ENCODE measurements around the gene SYT8.

Gene SYT8

GRCh38 chr11:1836011-1836945 is 1.5 kb downstream of the SYT8 start:
- no peaks in the 10 kb centered on the region for H3K36me3 ChIP-seq
- no peak overlapping the region for H3K4me3 ChIP-seq (ENCODE audit: low read depth in 1 of 2, low read length in 1 of 2)
- peaks cover 50 to 63% of the 10 kb centered on the region in 2 experiments for H3K4me1 ChIP-seq (ENCODE audit: control insufficient read depth in 1 of 2, insufficient read depth in 1 of 2, low read depth in 1 of 2, low read length in 1 of 2)
- TF ChIP-seq CTCF (IDR thresholded peaks at IDR 0.05): no peak
- H3K27ac ChIP-seq: no peak overlapping the region
- H3K27me3 ChIP-seq: peaks cover 21% of the 10 kb centered on the region
- no peaks in the 10 kb centered on the region for H3K9me3 ChIP-seq

GRCh38 chr11:1837171-1838076 is 2.6 kb downstream of the SYT8 start:
- Histone ChIP-seq H3K4me1 (ENCODE audit: control insufficient read depth in 1 of 2, insufficient read depth in 1 of 2, low read depth in 1 of 2, low read length in 1 of 2) (peaks cover 53 to 63% of the 10 kb centered on the region in 2 experiments), H3K27me3 (peaks cover 21% of the 10 kb centered on the region), H3K9me3 (no peaks in the 10 kb centered on the region), H3K4me3 (ENCODE audit: low read depth in 1 of 2, low read length in 1 of 2) (peak overlapping the region in 1 of 2 experiments; percentile 23), H3K27ac (peak overlapping the region; percentile 100), H3K36me3 (no peaks in the 10 kb centered on the region)
- peak; percentile 85 for TF ChIP-seq CTCF (IDR thresholded peaks at IDR 0.05)

GRCh38 chr11:1838077-1838425 is 3.3 kb downstream of the SYT8 start:
- H3K27ac ChIP-seq: peak overlapping the region; percentile 100
- H3K4me3 ChIP-seq (ENCODE audit: low read depth in 1 of 2, low read length in 1 of 2): peak overlapping the region in 1 of 2 experiments; percentile 23
- no peak for TF ChIP-seq CTCF (IDR thresholded peaks at IDR 0.05)
- H3K36me3 ChIP-seq: no peaks in the 10 kb centered on the region
- no peaks in the 10 kb centered on the region for H3K9me3 ChIP-seq
- peaks cover 53 to 63% of the 10 kb centered on the region in 2 experiments for H3K4me1 ChIP-seq (ENCODE audit: control insufficient read depth in 1 of 2, insufficient read depth in 1 of 2, low read depth in 1 of 2, low read length in 1 of 2)
- H3K27me3 ChIP-seq: peaks cover 21% of the 10 kb centered on the region

- peak within 1 kb of the TSS; percentile 100 for H3K27ac ChIP-seq
- no peaks in the 10 kb centered on the region for H3K36me3 ChIP-seq
- H3K27me3 ChIP-seq: peaks cover 18% of the 10 kb centered on the region
- no peak for TF ChIP-seq CTCF (IDR thresholded peaks at IDR 0.05)
- H3K9me3 ChIP-seq: no peaks in the 10 kb centered on the region
- H3K4me1 ChIP-seq (ENCODE audit: control insufficient read depth in 1 of 2, insufficient read depth in 1 of 2, low read depth in 1 of 2, low read length in 1 of 2): peaks cover 59 to 65% of the 10 kb centered on the region in 2 experiments
- H3K4me3 ChIP-seq (ENCODE audit: low read depth in 1 of 2, low read length in 1 of 2): peak within 1 kb of the TSS; percentile 73 to 77
Observed at GRCh38 chr11:1838426-1839144, 3.8 kb downstream of the SYT8 start, which contains the start of gene TNNI2. TSS of gene TNNI2 (plus strand) at chr11:1838981. CDS start at chr11:1839697, 716 bp downstream.
